Upper lobe of left lung (tissue), 6 donors: ENCODE data around the gene KLHL30. TPM values are rescaled to one million over a fixed set of nuclear protein-coding genes. Genes with fewer than 3 reads are reported as not detected.

ENCODE experiments used
- ATAC-seq, 2 donors: fragments of 200-7000 bp; cut with Tn5 transposase; one replicate each; pipeline ENCODE4 v1.9.1; 2022; ENCODE audit warnings: mild to moderate bottlenecking in 2 of 2, moderate library complexity in 2 of 2; ENCODE audit not compliant: low FRiP score in 2 of 2
- DNase-seq, 2 donors: peaks; one replicate each; pipeline ENCODE4 v3.0.0-alpha.2; 2019 to 2020
- H3K27ac ChIP-seq, 4 donors: fragments of 200-600 bp; sonication (generic); one replicate each; pipeline ENCODE4 v1.5.1; 2016 to 2019
- H3K27me3 ChIP-seq, 4 donors: fragments of 200-600 bp; sonication (generic); one replicate each; pipeline ENCODE4 v1.5.1; 2017 to 2019
- H3K36me3 ChIP-seq, 4 donors: fragments of 200-600 bp; sonication (generic); one replicate each; pipeline ENCODE4 v1.5.1; 2016 to 2019
- H3K4me1 ChIP-seq, 4 donors: fragments of 200-600 bp; sonication (generic); one replicate each; pipeline ENCODE4 v1.5.1; 2018 to 2019
- H3K4me3 ChIP-seq, 4 donors: fragments of 200-600 bp; sonication (generic); one replicate each; pipeline ENCODE4 v1.5.1; 2017 to 2019; ENCODE audit warnings: mild to moderate bottlenecking in 2 of 4, moderate library complexity in 1 of 4
- H3K9me3 ChIP-seq, 4 donors: fragments of 200-600 bp; sonication (generic); one replicate each; pipeline ENCODE4 v1.5.1; 2018 to 2019
- CTCF ChIP-seq, 6 experiments: fragments of 450-650 bp in 4 of 6; fragments of 200-600 bp in 2 of 6; sonication (generic) in 2 of 6; IDR thresholded peaks; one replicate each; pipeline ENCODE4 v1.5.1; 2016 to 2019; ENCODE audit warnings: antibody characterized with exemption in 6 of 6
- EP300 ChIP-seq, 4 donors: sonication (generic); formaldehyde crosslinking; IDR thresholded peaks; one replicate each; pipeline ENCODE4 v1.5.1; 2017; ENCODE audit warnings: antibody characterized with exemption in 4 of 4, control low read depth in 2 of 4
- POLR2A ChIP-seq, 4 donors: fragments of 450-650 bp; IDR thresholded peaks; one replicate each; pipeline ENCODE4 v1.5.1; 2016 to 2017; ENCODE audit warnings: antibody characterized with exemption in 4 of 4, mild to moderate bottlenecking in 2 of 4
- POLR2AphosphoS5 ChIP-seq, 2 donors: sonication (generic); formaldehyde crosslinking; IDR thresholded peaks; one replicate each; pipeline ENCODE4 v1.5.1; 2017; ENCODE audit warnings: antibody characterized with exemption in 2 of 2
- WGBS, 2 donors: methylation state at CpG; one replicate each; pipeline ENCODE4 v1.1.5; 2017 to 2018; 5-methylcytosine and 5-hydroxymethylcytosine counted together
- total RNA-seq, 6 donors: library from RNA; depleted of rRNA in 4 of 6; stranded (reverse); fragments of >200 nt in 4 of 6; gene quantifications; one replicate each; pipeline versions ENCODE4 v1.1.0 to v1.2.1, GENCODE V29; 2016 to 2021
- donor health status: DM: no; HTN: no; CAD: no; lungs with moderate emphysema.
- donor health status: DM: no; HTN: yes; CAD: no; lungs with severe emphysema.

Gene KLHL30
- total RNA-seq, 6 donors from 2014 or later: 0.30 to 1.3 (median 0.97) TPM; not detected in 2

- no peak for TF ChIP-seq POLR2A (IDR thresholded peaks at IDR 0.05)
- TF ChIP-seq CTCF (IDR thresholded peaks at IDR 0.05): no peak
- TF ChIP-seq EP300 (IDR thresholded peaks at IDR 0.05): no peak
- 85 to 91% methylated on average over 10 to 13 of the region's 13 CpGs for WGBS, 2 donors
Measured at GRCh38 chr2:238146884-238147544, 8.5 kb downstream of the KLHL30 start.

GRCh38 chr2:238148981-238149380 is 10.5 kb downstream of the KLHL30 start:
- no peak for DNase-seq
- TF ChIP-seq EP300 (IDR thresholded peaks at IDR 0.05) (no peak), CTCF (IDR thresholded peaks at IDR 0.05) (no peak), POLR2AphosphoS5 (IDR thresholded peaks at IDR 0.05) (no peak), POLR2A (IDR thresholded peaks at IDR 0.05) (no peak)
- Histone ChIP-seq H3K27ac (no peak overlapping the region), H3K4me1 (no peaks in the 10 kb centered on the region), H3K9me3 (no peaks in the 10 kb centered on the region), H3K27me3 (no peaks in the 10 kb centered on the region), H3K36me3 (no peaks in the 10 kb centered on the region), H3K4me3 (no peak overlapping the region)
- 90 to 96% methylated on average over 11 to 15 of the region's 15 CpGs for WGBS, 2 donors
- ATAC-seq: no peak

More at GRCh38 chr2:238146884-238147544, 8.5 kb downstream of the KLHL30 start:
- Histone ChIP-seq H3K4me3 (no peak overlapping the region), H3K9me3 (no peaks in the 10 kb centered on the region), H3K36me3 (no peaks in the 10 kb centered on the region), H3K27me3 (no peaks in the 10 kb centered on the region), H3K27ac (no peak overlapping the region), H3K4me1 (peaks cover 0 to 10% (median 4%) of the 10 kb centered on the region in 4 donors)
- ATAC-seq (no peak), DNase-seq (no peak)

- Histone ChIP-seq H3K9me3 (no peaks in the 10 kb centered on the region), H3K27ac (no peak overlapping the region), H3K4me3 (no peak overlapping the region), H3K36me3 (no peaks in the 10 kb centered on the region), H3K27me3 (no peaks in the 10 kb centered on the region), H3K4me1 (no peaks in the 10 kb centered on the region)
- 83 to 87% methylated on average over 4 to 14 of the region's 14 CpGs for WGBS, 2 donors
- DNase-seq (peak in 1 of 2 donors; percentile 74), ATAC-seq (no peak)
- TF ChIP-seq CTCF (IDR thresholded peaks at IDR 0.05) (no peak), EP300 (IDR thresholded peaks at IDR 0.05) (no peak), POLR2A (IDR thresholded peaks at IDR 0.05) (no peak), POLR2AphosphoS5 (IDR thresholded peaks at IDR 0.05) (no peak)
Measured at GRCh38 chr2:238149841-238150572, 11.5 kb downstream of the KLHL30 start.

GRCh38 chr2:238150686-238151085 is 12.2 kb downstream of the KLHL30 start:
- ATAC-seq: no peak
- Histone ChIP-seq H3K4me1 (no peaks in the 10 kb centered on the region), H3K36me3 (no peaks in the 10 kb centered on the region), H3K4me3 (no peak overlapping the region), H3K9me3 (no peaks in the 10 kb centered on the region), H3K27me3 (no peaks in the 10 kb centered on the region), H3K27ac (no peak overlapping the region)
- peak in 1 of 2 donors; percentile 84 for DNase-seq
- WGBS, 2 donors: 91 to 95% methylated on average over 20 to 25 of the region's 25 CpGs
- TF ChIP-seq POLR2A (IDR thresholded peaks at IDR 0.05): no peak
- no peak for TF ChIP-seq CTCF (IDR thresholded peaks at IDR 0.05)
- TF ChIP-seq EP300 (IDR thresholded peaks at IDR 0.05): no peak
- TF ChIP-seq POLR2AphosphoS5 (IDR thresholded peaks at IDR 0.05): no peak
